Measurements from ENCODE around the gene POLR1G. TPM values are rescaled to one million over a fixed set of nuclear protein-coding genes. Genes with fewer than 3 reads are reported as not detected.

Gene POLR1G
- total RNA-seq (2012; rRNA removed) = 11.9 and 16.6 TPM in 2 replicates

GRCh38 chr19:45406226-45407090, at the start of gene POLR1G:
TSS of gene POLR1G (plus strand) at chr19:45406644. CDS start at chr19:45406697, 53 bp downstream.
- Histone ChIP-seq H3K4me3 (ENCODE audit: low read length) (peak within 1 kb of the TSS; percentile 84), H3K9ac (ENCODE audit: low read depth, low read length) (peak within 1 kb of the TSS; percentile 97), H3K9me3 (replicated peaks; ENCODE audit: low read length) (no peaks in the 10 kb centered on the region), H3K36me3 (ENCODE audit: insufficient read depth, low read length) (peaks cover 6% of the 10 kb centered on the region), H3K4me1 (ENCODE audit: control insufficient read depth, insufficient read depth, low read length) (peaks cover 51% of the 10 kb centered on the region), H3K27me3 (ENCODE audit: control insufficient read depth, insufficient read depth, low read length) (no peaks in the 10 kb centered on the region), H3K4me2 (ENCODE audit: low read length) (peak within 1 kb of the TSS; percentile 89)

GRCh38 chr19:45356760-45357444, 49.5 kb upstream of the POLR1G start:
- H3K36me3 ChIP-seq (ENCODE audit: insufficient read depth, low read length) = peaks cover 86% of the 10 kb centered on the region
- no peak overlapping the region for H3K4me2 ChIP-seq (ENCODE audit: low read length)
- H3K4me1 ChIP-seq (ENCODE audit: control insufficient read depth, insufficient read depth, low read length) = no peaks in the 10 kb centered on the region

GRCh38 chr19:45357445-45357783, 49.0 kb upstream of the POLR1G start:
- Histone ChIP-seq H3K4me3 (ENCODE audit: low read length) (no peak overlapping the region), H3K4me1 (ENCODE audit: control insufficient read depth, insufficient read depth, low read length) (no peaks in the 10 kb centered on the region), H3K9ac (ENCODE audit: low read depth, low read length) (no peak overlapping the region), H3K36me3 (ENCODE audit: insufficient read depth, low read length) (peaks cover 86% of the 10 kb centered on the region), H3K27me3 (ENCODE audit: control insufficient read depth, insufficient read depth, low read length) (no peaks in the 10 kb centered on the region), H3K4me2 (ENCODE audit: low read length) (no peak overlapping the region), H3K9me3 (replicated peaks; ENCODE audit: low read length) (no peaks in the 10 kb centered on the region)

More at GRCh38 chr19:45356760-45357444, 49.5 kb upstream of the POLR1G start:
- no peaks in the 10 kb centered on the region for H3K9me3 ChIP-seq (replicated peaks; ENCODE audit: low read length)
- no peaks in the 10 kb centered on the region for H3K27me3 ChIP-seq (ENCODE audit: control insufficient read depth, insufficient read depth, low read length)
- H3K9ac ChIP-seq (ENCODE audit: low read depth, low read length) = no peak overlapping the region
- H3K4me3 ChIP-seq (ENCODE audit: low read length) = no peak overlapping the region

GRCh38 chr19:45358213-45358792, 48.1 kb upstream of the POLR1G start:
- Histone ChIP-seq H3K9me3 (replicated peaks; ENCODE audit: low read length) (no peaks in the 10 kb centered on the region), H3K4me3 (ENCODE audit: low read length) (no peak overlapping the region), H3K36me3 (ENCODE audit: insufficient read depth, low read length) (peaks cover 84% of the 10 kb centered on the region), H3K4me1 (ENCODE audit: control insufficient read depth, insufficient read depth, low read length) (no peaks in the 10 kb centered on the region), H3K27me3 (ENCODE audit: control insufficient read depth, insufficient read depth, low read length) (no peaks in the 10 kb centered on the region), H3K4me2 (ENCODE audit: low read length) (no peak overlapping the region), H3K9ac (ENCODE audit: low read depth, low read length) (no peak overlapping the region)

GRCh38 chr19:45361608-45362007, 44.8 kb upstream of the POLR1G start:
- H3K4me2 ChIP-seq (ENCODE audit: low read length) = no peak overlapping the region
- H3K9me3 ChIP-seq (replicated peaks; ENCODE audit: low read length) = no peaks in the 10 kb centered on the region
- peaks cover 72% of the 10 kb centered on the region for H3K36me3 ChIP-seq (ENCODE audit: insufficient read depth, low read length)
- H3K4me3 ChIP-seq (ENCODE audit: low read length) = no peak overlapping the region
- H3K27me3 ChIP-seq (ENCODE audit: control insufficient read depth, insufficient read depth, low read length) = no peaks in the 10 kb centered on the region
- no peaks in the 10 kb centered on the region for H3K4me1 ChIP-seq (ENCODE audit: control insufficient read depth, insufficient read depth, low read length)
- H3K9ac ChIP-seq (ENCODE audit: low read depth, low read length) = no peak overlapping the region

GRCh38 chr19:45362291-45362690, 44.2 kb upstream of the POLR1G start:
- H3K36me3 ChIP-seq (ENCODE audit: insufficient read depth, low read length) = peaks cover 66% of the 10 kb centered on the region

GRCh38 chr19:45363861-45364459, 42.5 kb upstream of the POLR1G start:
- Histone ChIP-seq H3K9ac (ENCODE audit: low read depth, low read length) (no peak overlapping the region), H3K4me1 (ENCODE audit: control insufficient read depth, insufficient read depth, low read length) (peaks cover 11% of the 10 kb centered on the region), H3K36me3 (ENCODE audit: insufficient read depth, low read length) (peaks cover 56% of the 10 kb centered on the region), H3K9me3 (replicated peaks; ENCODE audit: low read length) (no peaks in the 10 kb centered on the region), H3K27me3 (ENCODE audit: control insufficient read depth, insufficient read depth, low read length) (no peaks in the 10 kb centered on the region), H3K4me3 (ENCODE audit: low read length) (no peak overlapping the region), H3K4me2 (ENCODE audit: low read length) (no peak overlapping the region)

More at GRCh38 chr19:45362291-45362690, 44.2 kb upstream of the POLR1G start:
- Histone ChIP-seq H3K4me1 (ENCODE audit: control insufficient read depth, insufficient read depth, low read length) (no peaks in the 10 kb centered on the region), H3K9ac (ENCODE audit: low read depth, low read length) (no peak overlapping the region), H3K9me3 (replicated peaks; ENCODE audit: low read length) (no peaks in the 10 kb centered on the region), H3K4me2 (ENCODE audit: low read length) (no peak overlapping the region), H3K4me3 (ENCODE audit: low read length) (no peak overlapping the region), H3K27me3 (ENCODE audit: control insufficient read depth, insufficient read depth, low read length) (no peaks in the 10 kb centered on the region)

- Histone ChIP-seq H3K27me3 (ENCODE audit: control insufficient read depth, insufficient read depth, low read length) (no peaks in the 10 kb centered on the region), H3K9ac (ENCODE audit: low read depth, low read length) (no peak overlapping the region), H3K4me3 (ENCODE audit: low read length) (no peak overlapping the region), H3K4me1 (ENCODE audit: control insufficient read depth, insufficient read depth, low read length) (peaks cover 17% of the 10 kb centered on the region), H3K9me3 (replicated peaks; ENCODE audit: low read length) (no peaks in the 10 kb centered on the region), H3K4me2 (ENCODE audit: low read length) (no peak overlapping the region), H3K36me3 (ENCODE audit: insufficient read depth, low read length) (peaks cover 49% of the 10 kb centered on the region)
These were observed 41.7 kb upstream of the POLR1G start for GRCh38 chr19:45364696-45365095.

GRCh38 chr19:45368127-45368526, 38.3 kb upstream of the POLR1G start:
- H3K4me3 ChIP-seq (ENCODE audit: low read length) = no peak overlapping the region
- H3K4me2 ChIP-seq (ENCODE audit: low read length) = peak overlapping the region; percentile 88
- no peaks in the 10 kb centered on the region for H3K9me3 ChIP-seq (replicated peaks; ENCODE audit: low read length)
- peaks cover 19% of the 10 kb centered on the region for H3K4me1 ChIP-seq (ENCODE audit: control insufficient read depth, insufficient read depth, low read length)
- H3K27me3 ChIP-seq (ENCODE audit: control insufficient read depth, insufficient read depth, low read length) = no peaks in the 10 kb centered on the region
- H3K9ac ChIP-seq (ENCODE audit: low read depth, low read length) = no peak overlapping the region
- peaks cover 29% of the 10 kb centered on the region for H3K36me3 ChIP-seq (ENCODE audit: insufficient read depth, low read length)

- Histone ChIP-seq H3K4me3 (ENCODE audit: low read length) (peak overlapping the region; percentile 92), H3K36me3 (ENCODE audit: insufficient read depth, low read length) (peaks cover 24% of the 10 kb centered on the region), H3K9me3 (replicated peaks; ENCODE audit: low read length) (no peaks in the 10 kb centered on the region), H3K4me2 (ENCODE audit: low read length) (peak overlapping the region; percentile 88), H3K9ac (ENCODE audit: low read depth, low read length) (no peak overlapping the region), H3K27me3 (ENCODE audit: control insufficient read depth, insufficient read depth, low read length) (no peaks in the 10 kb centered on the region), H3K4me1 (ENCODE audit: control insufficient read depth, insufficient read depth, low read length) (peaks cover 19% of the 10 kb centered on the region)
These were observed 37.6 kb upstream of the POLR1G start for GRCh38 chr19:45368737-45369340.

Measured in skeletal muscle satellite cell (primary cell).